HG03039 (cell line): ENCODE results near the gene SEPTIN12.
"Not testable (repeated sequence)": the region's sequence is repeated elsewhere in the genome, so short reads cannot be mapped to it uniquely, and the experiment has no call there.

ENCODE experiments used
- ATAC-seq: cut with Tn5 transposase; IDR thresholded peaks from one replicate; pipeline ENCODE4 v1.9.1; 2021; ENCODE audit warnings: mild to moderate bottlenecking, moderate library complexity; ENCODE audit not compliant: unreplicated experiment

SEPTIN12 gene

DNA sequence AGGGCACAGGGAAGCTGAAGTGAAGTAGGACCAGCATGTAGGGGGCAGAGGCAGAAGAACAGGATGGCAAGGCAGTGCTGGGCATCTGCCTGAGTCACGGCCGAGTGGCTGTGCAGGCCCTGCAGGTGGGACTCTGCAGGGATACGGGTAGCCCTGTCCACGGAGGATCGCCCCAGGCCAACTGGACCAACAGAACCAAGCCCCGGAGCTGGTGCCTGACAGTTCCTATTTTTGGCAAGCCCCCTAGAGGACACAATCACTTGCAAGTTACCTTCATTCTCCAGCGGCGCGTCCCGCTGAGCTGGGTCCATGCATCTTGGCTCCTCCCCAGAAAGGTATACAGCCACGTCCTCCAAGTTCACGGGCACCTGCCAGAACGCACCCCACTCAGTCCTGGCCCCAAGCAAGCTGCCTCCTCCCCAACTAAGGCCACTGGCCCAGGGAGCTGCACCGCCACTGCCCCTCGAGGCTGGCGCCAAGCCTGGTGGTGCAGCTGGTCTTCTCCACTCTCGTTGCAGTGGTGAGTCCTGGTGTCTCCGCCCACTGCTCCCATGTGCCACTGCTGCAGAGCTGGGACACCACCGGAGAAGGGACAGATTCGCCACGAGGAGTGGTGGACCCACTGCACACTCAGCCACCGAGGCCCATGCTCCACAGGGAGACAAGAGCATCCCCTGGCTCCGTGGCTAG lies 27.8 kb downstream of the SEPTIN12 start:
- no peak for ATAC-seq

DNA sequence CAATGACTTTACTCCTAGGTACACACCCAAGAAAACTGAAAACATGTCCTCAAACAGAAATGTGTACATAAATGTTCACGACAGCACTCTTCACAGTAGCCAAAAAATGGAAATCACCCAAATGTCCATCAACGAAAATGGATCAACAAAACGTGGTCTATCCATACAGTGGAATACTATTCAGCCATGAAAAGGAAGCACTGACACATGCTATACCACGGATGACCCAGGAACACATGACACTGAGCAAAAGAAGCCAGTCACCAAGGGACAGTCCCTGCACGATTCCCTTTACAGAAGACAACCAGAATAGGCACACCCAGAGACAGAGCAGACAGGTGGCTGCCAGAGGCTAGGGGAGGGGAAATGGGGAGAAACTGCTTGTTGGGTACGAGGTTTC lies 32.5 kb downstream of the SEPTIN12 start:
- ATAC-seq, result no peak

DNA sequence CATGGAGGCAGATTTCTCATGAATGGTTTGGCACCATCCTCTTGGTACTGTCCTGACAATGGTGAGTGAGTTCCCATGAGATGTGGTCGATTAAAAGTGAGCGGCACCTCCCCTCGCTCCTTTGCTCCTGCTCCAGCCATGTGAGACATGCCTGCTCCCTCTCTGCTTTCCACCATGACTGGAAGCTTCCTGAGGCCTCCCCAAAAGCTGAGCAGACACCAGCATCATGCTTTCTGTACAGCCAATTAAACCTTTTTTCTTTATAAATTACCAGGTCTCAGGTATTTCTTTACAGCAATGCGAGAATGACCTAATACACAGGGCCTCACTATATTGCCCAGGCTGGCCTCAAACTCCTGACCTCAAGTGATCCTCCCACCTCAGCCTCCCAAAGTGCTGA lies 33.3 kb downstream of the SEPTIN12 start:
- no peak for ATAC-seq

GRCh38 chr16:4753227-4753626 lies 34.9 kb downstream of the SEPTIN12 start:
- no peak for ATAC-seq

DNA sequence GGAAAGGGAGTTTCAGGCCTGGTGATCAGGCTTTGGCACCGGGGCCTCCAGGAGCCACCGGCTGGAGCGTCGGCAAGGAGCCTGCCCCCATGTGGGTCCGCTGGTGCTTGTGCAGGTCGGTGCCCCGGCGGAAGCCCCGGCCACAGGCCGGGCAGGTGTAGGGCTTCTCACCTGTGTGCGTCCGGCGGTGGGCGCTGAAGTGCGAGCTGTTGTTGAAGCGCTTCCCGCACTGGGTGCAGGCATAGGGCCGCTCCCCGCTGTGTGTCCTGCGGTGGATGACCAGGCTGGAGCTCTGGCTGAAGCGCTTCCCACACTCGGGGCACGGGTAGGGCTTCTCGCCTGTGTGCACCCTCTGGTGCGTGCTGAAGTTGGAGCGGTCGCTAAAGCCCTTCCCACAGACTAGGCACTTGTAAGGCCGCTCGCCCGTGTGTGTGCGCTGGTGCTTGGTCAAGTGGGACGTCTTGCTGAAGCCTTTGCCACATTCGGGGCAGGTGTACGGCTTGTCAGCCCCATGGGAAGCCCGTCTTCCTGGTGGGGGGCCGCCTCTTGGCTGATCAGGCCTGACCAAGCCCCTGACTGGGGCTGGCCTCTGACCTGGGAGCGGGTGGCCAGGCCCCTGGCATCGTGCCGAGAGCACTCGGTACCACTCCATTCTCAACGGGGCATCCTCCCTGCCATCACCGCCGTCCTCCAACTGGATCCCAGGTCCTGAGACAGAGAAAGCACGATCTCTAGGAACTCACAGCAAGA lies 35.6 kb downstream of the SEPTIN12 start:
- no peak for ATAC-seq

DNA sequence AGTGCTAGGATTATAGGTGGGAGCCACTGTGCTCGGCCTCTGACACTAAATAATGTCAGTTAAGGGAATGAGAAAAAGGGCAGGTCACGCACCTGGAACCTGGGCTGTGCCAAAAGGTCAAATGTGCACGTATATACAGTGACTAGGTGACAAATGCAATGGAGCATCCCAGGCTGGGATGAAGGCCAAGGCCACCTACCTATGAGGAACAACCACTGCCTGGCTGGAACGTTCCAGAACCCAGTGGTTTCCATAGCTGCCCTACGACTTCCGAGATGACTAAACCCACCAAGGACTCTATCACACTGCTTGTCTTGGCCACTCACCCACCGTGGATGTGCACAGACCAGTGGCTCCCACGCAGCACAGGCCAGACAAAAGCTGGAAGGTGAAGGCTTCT lies 37.2 kb downstream of the SEPTIN12 start:
- no peak for ATAC-seq

DNA sequence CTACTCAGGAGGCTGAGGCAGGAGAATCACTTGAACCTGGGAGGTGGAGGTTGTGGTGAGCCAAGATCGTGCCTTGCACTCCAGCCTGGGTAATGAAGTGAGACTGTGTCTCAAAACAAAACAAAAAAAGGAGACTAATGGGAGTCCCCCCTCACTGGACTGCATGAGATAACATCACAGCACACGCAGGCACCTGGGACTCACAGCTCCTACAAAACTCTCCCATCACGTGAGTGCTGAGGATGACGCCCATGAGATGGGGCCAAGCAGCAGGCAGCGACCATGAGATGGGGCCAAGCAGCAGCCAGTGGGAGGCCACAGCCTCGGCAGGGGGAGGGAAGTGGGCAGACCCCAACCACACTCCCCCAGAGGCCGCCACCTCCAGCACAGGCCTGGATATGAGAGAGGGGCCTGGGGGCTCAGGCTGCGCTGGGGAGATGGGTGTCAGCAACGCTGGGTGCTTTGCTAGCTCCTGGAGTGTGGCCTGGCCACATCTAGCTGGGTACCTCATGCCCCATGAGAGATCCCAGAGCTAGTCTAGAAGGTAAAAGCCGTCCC lies 38.4 kb downstream of the SEPTIN12 start:
- ATAC-seq, result no peak

DNA sequence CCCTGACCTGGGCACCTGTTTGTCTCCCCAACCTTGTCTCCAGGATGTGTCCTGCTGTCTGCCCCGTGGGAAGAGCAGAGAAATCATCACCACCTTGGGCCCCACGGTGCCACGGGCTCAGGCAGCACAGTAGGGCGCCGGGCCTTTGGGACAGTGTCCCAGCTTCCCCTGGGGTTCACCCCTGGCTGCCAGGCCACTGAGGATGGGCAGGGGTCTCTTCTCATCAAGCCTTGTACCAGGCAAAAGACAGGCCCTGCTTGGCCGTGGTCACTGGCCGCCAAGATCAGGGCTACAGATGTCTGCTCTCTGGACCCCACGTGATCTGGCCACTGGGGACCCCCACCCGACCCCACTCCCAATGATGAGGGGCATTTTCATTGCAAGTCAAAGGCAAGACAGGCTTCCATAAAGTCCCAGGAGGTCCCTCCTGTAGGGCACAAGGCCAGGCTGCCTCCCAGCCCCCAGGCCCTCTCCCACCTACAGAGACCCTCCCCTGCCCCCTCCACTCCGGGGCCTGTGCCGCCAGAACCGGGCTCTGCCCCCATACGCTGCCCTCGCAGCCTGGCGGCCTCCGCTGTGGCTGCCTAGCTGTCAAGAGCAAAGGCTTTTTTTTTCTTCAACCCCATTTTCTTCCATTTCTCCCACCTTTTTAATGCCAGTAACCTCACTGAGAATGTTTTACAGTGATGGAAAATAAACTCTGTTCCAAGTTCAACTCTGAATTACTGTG lies 39.3 kb downstream of the SEPTIN12 start:
- no peak for ATAC-seq

- ATAC-seq, result no peak
Measured at GRCh38 chr16:4747906-4748681, 40.1 kb downstream of the SEPTIN12 start.

DNA sequence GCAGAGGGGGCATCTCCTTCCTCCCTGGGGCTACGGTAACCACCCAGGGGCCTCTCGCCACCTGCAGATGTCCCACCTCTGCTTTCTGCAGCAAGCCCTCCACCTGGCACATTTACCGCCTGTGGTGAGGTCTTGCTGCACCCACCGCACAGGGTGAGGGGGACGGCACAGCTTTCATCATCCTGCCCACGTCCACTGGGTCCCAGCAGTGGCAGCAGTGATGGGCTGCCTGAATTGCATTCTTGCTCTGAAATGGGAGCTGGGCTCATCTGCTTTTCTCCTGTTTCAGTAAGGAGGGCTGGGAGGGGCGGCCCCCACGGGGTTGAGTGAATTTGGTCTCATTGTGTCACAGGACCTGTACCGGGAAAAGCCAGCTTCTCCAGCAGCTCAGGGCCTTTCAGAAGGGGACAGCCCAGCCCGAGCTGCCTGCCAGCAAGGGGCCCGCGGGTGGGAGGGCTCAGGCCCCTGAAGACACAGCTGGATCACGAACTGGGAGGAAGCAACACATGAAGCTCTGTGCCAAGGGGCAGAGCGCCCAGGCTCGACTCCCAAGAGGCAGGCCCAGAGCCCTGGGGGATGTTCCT lies 41.1 kb downstream of the SEPTIN12 start:
- ATAC-seq, result no peak

DNA sequence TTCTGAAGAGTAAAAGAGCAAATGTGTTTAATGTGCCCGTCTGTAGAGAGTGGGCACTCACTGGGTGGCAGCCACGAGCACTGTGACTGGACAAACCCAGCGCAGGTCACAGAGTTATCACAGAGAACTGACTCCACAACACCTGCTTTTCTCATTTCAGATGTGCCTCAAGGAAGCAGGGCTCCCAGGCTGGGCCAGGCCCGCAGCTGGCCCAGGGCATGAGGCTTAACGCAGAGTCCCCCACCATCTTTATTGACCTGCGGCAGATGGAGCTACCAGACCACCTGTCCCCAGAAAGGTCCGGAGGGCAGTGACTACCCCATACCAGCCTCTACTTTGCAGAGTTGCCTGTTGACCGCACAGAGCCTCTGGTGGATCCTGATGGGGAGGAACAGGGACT lies 41.9 kb downstream of the SEPTIN12 start:
- no peak for ATAC-seq

- ATAC-seq, result no peak
Measured at GRCh38 chr16:4745274-4745569, 42.9 kb downstream of the SEPTIN12 start.

- no peak for ATAC-seq
Measured at GRCh38 chr16:4744555-4745273, 43.4 kb downstream of the SEPTIN12 start.

- ATAC-seq, result no peak
Measured at GRCh38 chr16:4743226-4743878, 44.8 kb downstream of the SEPTIN12 start.

DNA sequence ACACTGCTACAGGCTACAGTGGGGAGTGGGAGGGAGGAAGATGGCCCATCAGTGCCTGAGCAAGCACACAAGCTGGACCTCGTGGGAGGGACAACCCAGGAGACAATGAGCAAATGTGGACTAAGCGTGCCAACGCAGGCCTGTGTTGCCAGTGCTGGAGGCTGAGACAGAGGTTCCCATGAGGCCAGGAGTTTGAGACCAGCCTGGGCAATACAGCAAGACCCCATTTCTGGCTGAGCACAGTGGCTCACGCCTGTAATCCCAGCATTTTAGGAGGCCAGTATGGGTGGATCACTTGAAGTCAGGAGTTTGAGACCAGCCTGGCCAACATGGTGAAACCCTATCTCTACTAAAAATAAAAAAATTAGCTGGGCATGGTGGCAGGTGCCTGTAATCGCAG lies 49.8 kb downstream of the SEPTIN12 start:
- ATAC-seq, result not testable (repeated sequence)

- no peak for ATAC-seq
Measured at GRCh38 chr16:4737545-4737944, 50.6 kb downstream of the SEPTIN12 start.

DNA sequence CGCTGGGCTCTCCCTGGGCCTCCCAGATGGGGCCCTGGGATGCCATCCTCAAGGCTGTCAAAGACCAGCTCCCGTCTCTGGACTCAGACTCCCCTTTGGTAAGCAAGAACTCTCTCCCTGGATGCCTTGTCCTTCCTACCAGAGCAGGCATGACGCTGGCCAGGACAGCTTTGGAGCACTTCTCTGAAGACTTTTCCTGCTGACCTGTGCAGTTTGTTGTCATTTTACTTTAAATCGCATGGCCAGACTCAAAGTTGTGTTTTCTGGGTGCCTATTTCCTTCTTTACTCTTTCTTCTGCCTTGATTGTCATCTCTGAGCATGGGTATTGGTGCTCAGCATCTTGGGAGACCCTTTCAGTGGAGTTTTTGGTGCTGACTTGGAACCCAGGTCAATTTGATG lies 51.6 kb downstream of the SEPTIN12 start:
- no peak for ATAC-seq

DNA sequence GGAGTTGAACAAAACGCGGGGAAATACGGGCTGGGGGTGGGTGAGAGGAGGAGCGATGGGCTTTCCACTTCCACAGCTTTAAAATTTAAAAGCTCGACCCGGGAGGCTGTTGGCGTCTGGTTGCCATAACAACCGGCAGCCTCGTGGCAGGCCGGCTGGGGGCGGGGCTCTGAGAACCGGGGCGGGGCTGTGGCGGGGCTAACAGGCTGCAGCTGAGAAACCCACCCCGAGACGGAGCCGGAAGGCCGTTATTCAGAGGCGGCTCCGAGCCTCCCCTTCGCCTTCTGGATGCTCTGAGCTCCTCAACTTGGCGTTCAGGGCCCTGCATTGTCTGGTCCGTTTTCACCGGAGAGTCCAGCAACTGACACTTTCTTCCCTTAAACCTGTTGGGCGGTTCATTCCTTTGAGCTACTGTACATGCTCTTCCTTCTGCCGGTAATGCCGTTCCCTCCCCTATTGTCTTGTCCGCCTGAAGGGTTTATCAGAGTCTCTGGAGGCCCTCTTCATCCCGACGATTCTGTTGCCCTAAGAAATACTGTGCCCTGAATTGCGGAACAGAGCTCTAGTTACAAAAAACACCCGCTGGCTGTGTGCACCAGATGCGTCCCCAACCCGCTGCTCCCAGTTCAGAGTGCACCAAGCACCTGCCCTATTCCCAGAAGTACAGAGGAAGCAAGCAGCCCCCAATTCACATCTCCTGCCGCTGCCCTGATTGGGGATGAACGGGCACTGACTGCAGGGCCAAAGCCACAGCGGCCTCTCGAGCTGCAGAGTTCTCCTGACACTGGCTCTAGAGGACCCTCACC lies 53.2 kb downstream of the SEPTIN12 start:
- peak; percentile 47 for ATAC-seq
